Measurements from ENCODE around the gene EDAR. TPM values are rescaled to one million over a fixed set of nuclear protein-coding genes. Genes with fewer than 3 reads are reported as not detected.

EDAR gene
- total RNA-seq, 1 donor from 2014 or later, result not detected

- no peak for DNase-seq (ENCODE audit: low spot score in 2 of 2)
- no peak overlapping the region for H3K4me3 ChIP-seq
- no peak for TF ChIP-seq CTCF (IDR thresholded peaks at IDR 0.05)
- no peaks in the 10 kb centered on the region for H3K27me3 ChIP-seq
- intact Hi-C loops (cut with DNase I), result no loop called here
- no peak overlapping the region for H3K27ac ChIP-seq
- no peaks in the 10 kb centered on the region for H3K36me3 ChIP-seq
- no peaks in the 10 kb centered on the region for H3K9me3 ChIP-seq
- H3K4me1 ChIP-seq, result peaks cover 3 to 7% of the 10 kb centered on the region in 2 donors
Observed at GRCh38 chr2:108908713-108909070, 80.3 kb downstream of the EDAR start.

- Histone ChIP-seq H3K36me3 (no peaks in the 10 kb centered on the region), H3K4me1 (peaks cover 3 to 7% of the 10 kb centered on the region in 2 donors), H3K27me3 (no peaks in the 10 kb centered on the region), H3K9me3 (no peaks in the 10 kb centered on the region), H3K27ac (no peak overlapping the region), H3K4me3 (no peak overlapping the region)
- no peak for TF ChIP-seq CTCF (IDR thresholded peaks at IDR 0.05)
- no peak for DNase-seq (ENCODE audit: low spot score in 2 of 2)
- intact Hi-C loops (cut with DNase I), result no loop called here
Observed at GRCh38 chr2:108907822-108908712, 81.0 kb downstream of the EDAR start.

GRCh38 chr2:108906403-108907077, 82.5 kb downstream of the EDAR start:
- TF ChIP-seq CTCF (IDR thresholded peaks at IDR 0.05), result no peak
- H3K36me3 ChIP-seq, result no peaks in the 10 kb centered on the region
- H3K4me3 ChIP-seq, result no peak overlapping the region
- no peaks in the 10 kb centered on the region for H3K27me3 ChIP-seq
- H3K27ac ChIP-seq, result no peak overlapping the region
- intact Hi-C loops (cut with DNase I), result no loop called here
- H3K4me1 ChIP-seq, result peaks cover 3 to 7% of the 10 kb centered on the region in 2 donors
- DNase-seq (ENCODE audit: low spot score in 2 of 2), result no peak
- H3K9me3 ChIP-seq, result no peaks in the 10 kb centered on the region

- no peaks in the 10 kb centered on the region for H3K36me3 ChIP-seq
- no peak for TF ChIP-seq CTCF (IDR thresholded peaks at IDR 0.05)
- no peak overlapping the region for H3K27ac ChIP-seq
- H3K9me3 ChIP-seq, result peaks cover 0 to under 1% of the 10 kb centered on the region in 2 donors
- intact Hi-C loops (cut with DNase I), result no loop called here
- peaks cover 3 to 7% of the 10 kb centered on the region in 2 donors for H3K4me1 ChIP-seq
- no peak overlapping the region for H3K4me3 ChIP-seq
- DNase-seq (ENCODE audit: low spot score in 2 of 2), result no peak
- H3K27me3 ChIP-seq, result no peaks in the 10 kb centered on the region
Observed at GRCh38 chr2:108905906-108906305, 83.1 kb downstream of the EDAR start.

- no peak overlapping the region for H3K27ac ChIP-seq
- intact Hi-C loops (cut with DNase I), result no loop called here
Observed at GRCh38 chr2:108905176-108905575, 83.8 kb downstream of the EDAR start.

More at GRCh38 chr2:108905176-108905575, 83.8 kb downstream of the EDAR start:
- H3K9me3 ChIP-seq, result peaks cover 0 to 3% of the 10 kb centered on the region in 2 donors
- no peaks in the 10 kb centered on the region for H3K36me3 ChIP-seq
- H3K4me1 ChIP-seq, result peaks cover 3 to 7% of the 10 kb centered on the region in 2 donors
- DNase-seq (ENCODE audit: low spot score in 2 of 2), result no peak
- H3K27me3 ChIP-seq, result no peaks in the 10 kb centered on the region
- TF ChIP-seq CTCF (IDR thresholded peaks at IDR 0.05), result no peak
- H3K4me3 ChIP-seq, result no peak overlapping the region
